HL-60/S4 treated with retinoic acid at 250 ng/mL for 4 days and 3 days (cell line): ENCODE results near the gene RGP1.

ENCODE experiments used
- in situ Hi-C: fragments of 300-500 bp; cut with MboI; formaldehyde crosslinking; loops from 2 replicates; pipeline ENCODE4 v1.7.0; 2022; ENCODE audit warnings: low sequenced_read_pairs

The RGP1 gene

GRCh38 chr9:35798658-35799374, 49.7 kb downstream of the RGP1 start:
- in situ Hi-C loops, result no loop called here

DNA sequence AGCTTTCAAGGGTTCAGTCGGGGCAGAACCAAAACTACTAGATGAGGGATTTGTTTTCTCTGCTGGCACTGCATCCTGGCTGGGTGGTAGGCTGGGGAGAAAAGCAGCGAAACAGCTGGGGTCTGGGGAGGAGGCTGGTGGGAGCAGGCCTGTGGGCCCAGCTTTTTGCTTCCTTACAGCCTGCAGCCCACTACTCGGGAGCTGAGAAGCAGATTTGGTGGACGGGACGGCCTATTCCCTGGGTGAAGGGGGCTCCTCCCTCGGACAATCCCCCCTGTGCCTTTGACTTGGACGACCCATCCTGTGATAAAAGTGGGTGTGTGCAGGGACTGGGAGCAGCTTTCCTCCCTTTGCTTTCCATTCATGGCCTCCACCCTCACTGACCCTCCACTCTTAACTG, 51.4 kb downstream of the RGP1 start:
- in situ Hi-C loops, result no loop called here

GRCh38 chr9:35801328-35802128, 52.4 kb downstream of the RGP1 start:
- in situ Hi-C loops, result no loop called here

DNA sequence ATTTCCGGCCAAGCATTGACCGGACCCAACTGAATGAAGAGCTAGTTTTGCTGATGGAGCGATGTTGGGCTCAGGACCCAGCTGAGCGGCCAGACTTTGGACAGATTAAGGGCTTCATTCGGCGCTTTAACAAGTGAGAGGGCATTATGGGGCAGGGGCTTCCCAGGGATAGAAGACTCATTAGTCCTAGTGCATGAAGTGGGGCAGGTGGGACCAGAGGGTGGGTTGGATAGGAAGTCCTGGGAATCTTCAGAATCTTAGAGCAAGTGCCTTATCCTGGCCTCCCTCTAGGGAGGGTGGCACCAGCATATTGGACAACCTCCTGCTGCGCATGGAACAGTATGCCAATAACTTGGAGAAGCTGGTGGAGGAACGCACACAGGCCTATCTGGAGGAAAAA, 57.0 kb downstream of the RGP1 start:
- in situ Hi-C loops, result no loop called here
